22Rv1 (cell line): ENCODE measurements around the gene SPIN2B.
"Not testable (repeated sequence)": the region's sequence is repeated elsewhere in the genome, so short reads cannot be mapped to it uniquely, and the experiment has no call there.

Source experiments
- H3K27ac ChIP-seq: fragments of 450-650 bp; 2 replicates; pipeline ENCODE4 v1.5.1; 2017
- ZFX ChIP-seq: fragments of 450-650 bp; IDR thresholded peaks from 2 replicates; pipeline ENCODE4 v1.6.1; 2017; ENCODE audit warnings: antibody characterized with exemption, borderline replicate concordance
- TF ChIP-seq, protein P1 (sequence below): fragments of 450-650 bp; IDR thresholded peaks from 2 replicates; pipeline ENCODE4 v1.5.1; 2017; ENCODE audit warnings: mild to moderate bottlenecking

The SPIN2B gene

DNA sequence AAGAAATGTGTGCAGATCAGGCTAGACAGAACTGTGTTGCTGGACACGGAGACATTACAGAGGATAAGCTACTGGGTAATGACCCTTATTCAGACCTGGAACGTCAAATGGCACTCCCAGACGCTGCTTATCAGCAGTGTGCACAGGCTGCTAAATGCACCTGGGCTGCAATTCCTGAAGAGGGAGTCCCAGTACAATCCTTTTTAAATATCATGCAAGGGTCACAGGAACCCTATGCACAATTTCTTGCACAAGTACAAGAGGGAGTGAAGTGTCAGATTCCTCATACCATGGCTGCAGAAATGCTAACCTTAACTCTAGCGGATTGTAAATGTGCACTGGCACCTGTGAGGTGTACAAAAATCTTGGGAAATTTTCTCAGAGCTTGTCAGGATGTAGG, 16.9 kb downstream of the SPIN2B start:
- TF ChIP-seq, protein P1, sequence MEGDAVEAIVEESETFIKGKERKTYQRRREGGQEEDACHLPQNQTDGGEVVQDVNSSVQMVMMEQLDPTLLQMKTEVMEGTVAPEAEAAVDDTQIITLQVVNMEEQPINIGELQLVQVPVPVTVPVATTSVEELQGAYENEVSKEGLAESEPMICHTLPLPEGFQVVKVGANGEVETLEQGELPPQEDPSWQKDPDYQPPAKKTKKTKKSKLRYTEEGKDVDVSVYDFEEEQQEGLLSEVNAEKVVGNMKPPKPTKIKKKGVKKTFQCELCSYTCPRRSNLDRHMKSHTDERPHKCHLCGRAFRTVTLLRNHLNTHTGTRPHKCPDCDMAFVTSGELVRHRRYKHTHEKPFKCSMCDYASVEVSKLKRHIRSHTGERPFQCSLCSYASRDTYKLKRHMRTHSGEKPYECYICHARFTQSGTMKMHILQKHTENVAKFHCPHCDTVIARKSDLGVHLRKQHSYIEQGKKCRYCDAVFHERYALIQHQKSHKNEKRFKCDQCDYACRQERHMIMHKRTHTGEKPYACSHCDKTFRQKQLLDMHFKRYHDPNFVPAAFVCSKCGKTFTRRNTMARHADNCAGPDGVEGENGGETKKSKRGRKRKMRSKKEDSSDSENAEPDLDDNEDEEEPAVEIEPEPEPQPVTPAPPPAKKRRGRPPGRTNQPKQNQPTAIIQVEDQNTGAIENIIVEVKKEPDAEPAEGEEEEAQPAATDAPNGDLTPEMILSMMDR = no peak
- no peak for TF ChIP-seq ZFX
- no peak overlapping the region for H3K27ac ChIP-seq

GRCh38 chrX:57103489-57103888, 17.9 kb downstream of the SPIN2B start:
- no peak for TF ChIP-seq ZFX
- TF ChIP-seq, protein P1 = no peak
- H3K27ac ChIP-seq = no peak overlapping the region

DNA sequence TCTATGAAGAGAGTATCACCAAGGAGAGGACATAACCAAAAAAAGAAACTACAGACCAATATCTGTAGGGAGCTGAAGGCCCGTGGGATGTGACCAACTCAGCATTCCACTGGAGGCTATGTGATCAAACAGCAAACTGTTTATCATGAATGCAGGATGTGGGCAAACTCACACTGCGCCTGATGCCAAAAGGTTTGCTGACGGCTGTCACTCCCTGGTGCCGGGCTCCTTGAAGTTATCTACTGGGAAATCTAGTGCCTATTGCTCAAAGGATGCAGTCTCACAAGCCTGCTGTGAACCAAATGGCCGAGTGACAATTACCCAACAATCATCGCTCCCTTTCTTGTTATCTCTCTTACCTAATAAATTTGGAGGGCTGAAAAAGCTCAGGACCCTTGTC, 18.4 kb downstream of the SPIN2B start:
- H3K27ac ChIP-seq = not testable (repeated sequence)

GRCh38 chrX:57083143-57083542, 38.2 kb downstream of the SPIN2B start:
- H3K27ac ChIP-seq = no peak overlapping the region
- TF ChIP-seq ZFX = no peak
- TF ChIP-seq, protein P1 = no peak

GRCh38 chrX:57074458-57074857, 46.9 kb downstream of the SPIN2B start:
- TF ChIP-seq, protein P1 = no peak
- TF ChIP-seq ZFX = no peak
- no peak overlapping the region for H3K27ac ChIP-seq

GRCh38 chrX:57070185-57070984, 51.0 kb downstream of the SPIN2B start:
- H3K27ac ChIP-seq = no peak overlapping the region
- TF ChIP-seq, protein P1 = no peak
- no peak for TF ChIP-seq ZFX
